Measurements from ENCODE around the gene CDX2.

CDX2 gene

GRCh38 chr13:27920677-27921420, 48.3 kb downstream of the CDX2 start:
- H3K27me3 ChIP-seq (ENCODE audit: control insufficient read depth in 1 of 2, insufficient read depth in 1 of 2, low read length in 2 of 2): peaks cover 96% of the 10 kb centered on the region in 2 experiments
- no peaks in the 10 kb centered on the region for H3K79me1 ChIP-seq (replicated peaks; ENCODE audit: low read length, poor library complexity, severe bottlenecking)
- H2BK15ac ChIP-seq (ENCODE audit: low read depth, poor library complexity, severe bottlenecking): peak overlapping the region; percentile 15
- H3K36me3 ChIP-seq (ENCODE audit: control insufficient read depth in 1 of 2, insufficient read depth in 2 of 2, low read depth in 1 of 2, low read length in 2 of 2): no peaks in the 10 kb centered on the region
- DNase-seq: peak; percentile 45
- peaks cover 2% of the 10 kb centered on the region for H3K9me3 ChIP-seq (ENCODE audit: control insufficient read depth, low read length)
- peaks cover 28% of the 10 kb centered on the region for H3K4me1 ChIP-seq (ENCODE audit: control insufficient read depth, insufficient read depth, low read depth, low read length)
- no peak overlapping the region for H2BK120ac ChIP-seq (ENCODE audit: low read depth, low read length)
- H3K4me2 ChIP-seq (ENCODE audit: low read length, poor library complexity, severe bottlenecking): peak overlapping the region; percentile 54
- no peak overlapping the region for H2AK5ac ChIP-seq (ENCODE audit: low read length, severe bottlenecking)
- peak overlapping the region in 1 of 2 experiments; percentile 42 for H3K23ac ChIP-seq (ENCODE audit: low read length in 2 of 2)
- H2BK12ac ChIP-seq (ENCODE audit: low read length in 2 of 2): no peak overlapping the region
- no peak overlapping the region for H2BK5ac ChIP-seq (ENCODE audit: low read depth, low read length, poor library complexity, severe bottlenecking)
- no peak overlapping the region for H2AFZ ChIP-seq (ENCODE audit: low read depth, low read length)
- WGBS: under 1% methylated on average over 39 of the region's 40 CpGs
- no peak overlapping the region for H3K14ac ChIP-seq (ENCODE audit: low read length in 2 of 2)
- H3K18ac ChIP-seq (ENCODE audit: low read depth in 1 of 2, low read length in 2 of 2): no peak overlapping the region
- no peak overlapping the region for H4K8ac ChIP-seq (ENCODE audit: low read length)
- H3K27ac ChIP-seq (ENCODE audit: low read length, poor library complexity, severe bottlenecking): no peak overlapping the region
- no peak overlapping the region for H4K91ac ChIP-seq (ENCODE audit: low read length)
- peak overlapping the region; percentile 31 to 71 for H3K4me3 ChIP-seq (ENCODE audit: insufficient read depth in 1 of 2, low read depth in 1 of 2, low read length in 2 of 2)
- H3K9ac ChIP-seq (ENCODE audit: low read length): no peak overlapping the region
- H3K4ac ChIP-seq (ENCODE audit: low read depth in 1 of 2, low read length in 2 of 2): no peak overlapping the region

GRCh38 chr13:27919934-27920676, 49.0 kb downstream of the CDX2 start, which contains the start of gene PDX1:
PDX1 (plus strand) TSS chr13:27920000; CDS start chr13:27920139, 139 bp downstream.
- peak within 1 kb of the TSS in 1 of 2 experiments; percentile 80 for H3K23ac ChIP-seq (ENCODE audit: low read length in 2 of 2)
- H2AK5ac ChIP-seq (ENCODE audit: low read length, severe bottlenecking): no peak within 1 kb of the TSS
- peak within 1 kb of the TSS; percentile 31 to 71 for H3K4me3 ChIP-seq (ENCODE audit: insufficient read depth in 1 of 2, low read depth in 1 of 2, low read length in 2 of 2)
- no peak within 1 kb of the TSS for H3K14ac ChIP-seq (ENCODE audit: low read length in 2 of 2)
- no peak within 1 kb of the TSS for H4K8ac ChIP-seq (ENCODE audit: low read length)
- peaks cover 96% of the 10 kb centered on the region in 2 experiments for H3K27me3 ChIP-seq (ENCODE audit: control insufficient read depth in 1 of 2, insufficient read depth in 1 of 2, low read length in 2 of 2)
- no peak for DNase-seq
- H2BK120ac ChIP-seq (ENCODE audit: low read depth, low read length): no peak within 1 kb of the TSS
- H2BK15ac ChIP-seq (ENCODE audit: low read depth, poor library complexity, severe bottlenecking): no peak within 1 kb of the TSS
- no peak within 1 kb of the TSS for H4K91ac ChIP-seq (ENCODE audit: low read length)
- no peaks in the 10 kb centered on the region for H3K36me3 ChIP-seq (ENCODE audit: control insufficient read depth in 1 of 2, insufficient read depth in 2 of 2, low read depth in 1 of 2, low read length in 2 of 2)
- no peak within 1 kb of the TSS for H3K27ac ChIP-seq (ENCODE audit: low read length, poor library complexity, severe bottlenecking)
- H3K9ac ChIP-seq (ENCODE audit: low read length): no peak within 1 kb of the TSS
- H3K4ac ChIP-seq (ENCODE audit: low read depth in 1 of 2, low read length in 2 of 2): no peak within 1 kb of the TSS
- H3K18ac ChIP-seq (ENCODE audit: low read depth in 1 of 2, low read length in 2 of 2): no peak within 1 kb of the TSS
- WGBS: 1% methylated on average over 68 of the region's 76 CpGs
- peaks cover 28% of the 10 kb centered on the region for H3K4me1 ChIP-seq (ENCODE audit: control insufficient read depth, insufficient read depth, low read depth, low read length)
- peak within 1 kb of the TSS; percentile 54 for H3K4me2 ChIP-seq (ENCODE audit: low read length, poor library complexity, severe bottlenecking)
- no peaks in the 10 kb centered on the region for H3K79me1 ChIP-seq (replicated peaks; ENCODE audit: low read length, poor library complexity, severe bottlenecking)
- H2BK12ac ChIP-seq (ENCODE audit: low read length in 2 of 2): no peak within 1 kb of the TSS
- no peak within 1 kb of the TSS for H2AFZ ChIP-seq (ENCODE audit: low read depth, low read length)
- no peak within 1 kb of the TSS for H2BK5ac ChIP-seq (ENCODE audit: low read depth, low read length, poor library complexity, severe bottlenecking)
- no peaks in the 10 kb centered on the region for H3K9me3 ChIP-seq (ENCODE audit: control insufficient read depth, low read length)

GRCh38 chr13:27919659-27919933, 49.5 kb downstream of the CDX2 start:
- H3K4me2 ChIP-seq (ENCODE audit: low read length, poor library complexity, severe bottlenecking): peak overlapping the region; percentile 53
- H2AFZ ChIP-seq (ENCODE audit: low read depth, low read length): no peak overlapping the region
- H2AK5ac ChIP-seq (ENCODE audit: low read length, severe bottlenecking): no peak overlapping the region
- H3K9ac ChIP-seq (ENCODE audit: low read length): no peak overlapping the region
- H3K4ac ChIP-seq (ENCODE audit: low read depth in 1 of 2, low read length in 2 of 2): no peak overlapping the region
- H2BK5ac ChIP-seq (ENCODE audit: low read depth, low read length, poor library complexity, severe bottlenecking): no peak overlapping the region
- H4K91ac ChIP-seq (ENCODE audit: low read length): no peak overlapping the region
- no peak for DNase-seq
- H2BK15ac ChIP-seq (ENCODE audit: low read depth, poor library complexity, severe bottlenecking): no peak overlapping the region
- WGBS: 7% methylated on average over 11 of the region's 11 CpGs
- H2BK120ac ChIP-seq (ENCODE audit: low read depth, low read length): no peak overlapping the region
- H3K23ac ChIP-seq (ENCODE audit: low read length in 2 of 2): no peak overlapping the region
- H3K36me3 ChIP-seq (ENCODE audit: control insufficient read depth in 1 of 2, insufficient read depth in 2 of 2, low read depth in 1 of 2, low read length in 2 of 2): no peaks in the 10 kb centered on the region
- peaks cover 28% of the 10 kb centered on the region for H3K4me1 ChIP-seq (ENCODE audit: control insufficient read depth, insufficient read depth, low read depth, low read length)
- no peaks in the 10 kb centered on the region for H3K79me1 ChIP-seq (replicated peaks; ENCODE audit: low read length, poor library complexity, severe bottlenecking)
- no peak overlapping the region for H4K8ac ChIP-seq (ENCODE audit: low read length)
- H3K14ac ChIP-seq (ENCODE audit: low read length in 2 of 2): no peak overlapping the region
- H3K18ac ChIP-seq (ENCODE audit: low read depth in 1 of 2, low read length in 2 of 2): no peak overlapping the region
- H3K27ac ChIP-seq (ENCODE audit: low read length, poor library complexity, severe bottlenecking): no peak overlapping the region
- peaks cover 92 to 95% of the 10 kb centered on the region in 2 experiments for H3K27me3 ChIP-seq (ENCODE audit: control insufficient read depth in 1 of 2, insufficient read depth in 1 of 2, low read length in 2 of 2)
- H2BK12ac ChIP-seq (ENCODE audit: low read length in 2 of 2): no peak overlapping the region
- H3K9me3 ChIP-seq (ENCODE audit: control insufficient read depth, low read length): no peaks in the 10 kb centered on the region
- no peak overlapping the region for H3K4me3 ChIP-seq (ENCODE audit: insufficient read depth in 1 of 2, low read depth in 1 of 2, low read length in 2 of 2)

GRCh38 chr13:27918918-27919658, 50.0 kb downstream of the CDX2 start:
- Histone ChIP-seq H2BK12ac (ENCODE audit: low read length in 2 of 2) (no peak overlapping the region), H3K23ac (ENCODE audit: low read length in 2 of 2) (no peak overlapping the region)
- no peak for DNase-seq

More at GRCh38 chr13:27918918-27919658, 50.0 kb downstream of the CDX2 start:
- 25% methylated on average over 23 of the region's 23 CpGs for WGBS
- no peak overlapping the region for H3K14ac ChIP-seq (ENCODE audit: low read length in 2 of 2)
- H2AK5ac ChIP-seq (ENCODE audit: low read length, severe bottlenecking): no peak overlapping the region
- H3K36me3 ChIP-seq (ENCODE audit: control insufficient read depth in 1 of 2, insufficient read depth in 2 of 2, low read depth in 1 of 2, low read length in 2 of 2): no peaks in the 10 kb centered on the region
- no peak overlapping the region for H4K8ac ChIP-seq (ENCODE audit: low read length)
- no peak overlapping the region for H3K4me3 ChIP-seq (ENCODE audit: insufficient read depth in 1 of 2, low read depth in 1 of 2, low read length in 2 of 2)
- no peak overlapping the region for H3K4ac ChIP-seq (ENCODE audit: low read depth in 1 of 2, low read length in 2 of 2)
- H3K9ac ChIP-seq (ENCODE audit: low read length): no peak overlapping the region
- no peak overlapping the region for H3K27ac ChIP-seq (ENCODE audit: low read length, poor library complexity, severe bottlenecking)
- no peak overlapping the region for H4K91ac ChIP-seq (ENCODE audit: low read length)
- no peaks in the 10 kb centered on the region for H3K79me1 ChIP-seq (replicated peaks; ENCODE audit: low read length, poor library complexity, severe bottlenecking)
- no peak overlapping the region for H2BK120ac ChIP-seq (ENCODE audit: low read depth, low read length)
- no peaks in the 10 kb centered on the region for H3K9me3 ChIP-seq (ENCODE audit: control insufficient read depth, low read length)
- H2BK15ac ChIP-seq (ENCODE audit: low read depth, poor library complexity, severe bottlenecking): no peak overlapping the region
- no peak overlapping the region for H3K4me2 ChIP-seq (ENCODE audit: low read length, poor library complexity, severe bottlenecking)
- peaks cover 87 to 91% of the 10 kb centered on the region in 2 experiments for H3K27me3 ChIP-seq (ENCODE audit: control insufficient read depth in 1 of 2, insufficient read depth in 1 of 2, low read length in 2 of 2)
- peaks cover 27% of the 10 kb centered on the region for H3K4me1 ChIP-seq (ENCODE audit: control insufficient read depth, insufficient read depth, low read depth, low read length)
- no peak overlapping the region for H3K18ac ChIP-seq (ENCODE audit: low read depth in 1 of 2, low read length in 2 of 2)
- no peak overlapping the region for H2AFZ ChIP-seq (ENCODE audit: low read depth, low read length)
- no peak overlapping the region for H2BK5ac ChIP-seq (ENCODE audit: low read depth, low read length, poor library complexity, severe bottlenecking)
